GM19043 (cell line): Measurements from ENCODE around the gene ERRFI1.
"Not testable (repeated sequence)": the region's sequence is repeated elsewhere in the genome, so short reads cannot be mapped to it uniquely, and the experiment has no call there.

ENCODE experiments used
- ATAC-seq: cut with Tn5 transposase; IDR thresholded peaks from one replicate; pipeline ENCODE4 v1.9.1; 2021; ENCODE audit warnings: low read depth; ENCODE audit not compliant: unreplicated experiment

Gene ERRFI1

DNA sequence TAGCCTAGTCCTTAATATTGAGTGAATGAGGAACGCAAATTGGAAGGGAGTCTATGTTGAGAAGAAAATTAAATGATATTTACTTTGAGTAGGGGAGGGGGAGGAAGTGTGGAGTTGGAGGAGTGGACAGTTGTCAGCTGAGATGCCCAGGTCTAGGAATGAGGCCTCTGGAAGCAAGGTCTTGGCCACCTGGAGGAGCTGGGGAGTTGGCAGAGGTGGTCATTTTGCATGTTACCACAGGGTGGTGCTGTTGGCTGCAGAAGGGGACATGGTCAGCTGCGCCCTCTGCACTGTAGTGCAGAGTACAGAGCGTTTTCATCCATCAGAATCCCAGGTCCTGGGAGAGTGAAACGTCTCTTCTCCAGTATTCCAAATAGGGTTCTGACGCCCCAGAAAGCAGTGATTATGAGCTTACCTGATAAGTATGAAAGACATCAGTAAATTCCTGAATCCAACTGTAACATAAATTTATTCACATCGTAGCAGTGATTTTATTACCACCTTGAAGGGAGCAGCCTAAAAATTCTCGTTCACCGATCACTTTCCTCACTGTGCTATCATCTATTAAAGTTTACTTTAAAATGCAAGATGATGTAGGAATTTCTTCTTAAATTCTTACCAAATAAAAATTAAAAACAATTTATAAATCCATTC is 50.8 kb downstream of the ERRFI1 start:
- ATAC-seq: no peak

GRCh38 chr1:7973086-7973485 is 53.0 kb downstream of the ERRFI1 start:
- no peak for ATAC-seq

GRCh38 chr1:7972285-7972684 is 53.8 kb downstream of the ERRFI1 start:
- no peak for ATAC-seq

DNA sequence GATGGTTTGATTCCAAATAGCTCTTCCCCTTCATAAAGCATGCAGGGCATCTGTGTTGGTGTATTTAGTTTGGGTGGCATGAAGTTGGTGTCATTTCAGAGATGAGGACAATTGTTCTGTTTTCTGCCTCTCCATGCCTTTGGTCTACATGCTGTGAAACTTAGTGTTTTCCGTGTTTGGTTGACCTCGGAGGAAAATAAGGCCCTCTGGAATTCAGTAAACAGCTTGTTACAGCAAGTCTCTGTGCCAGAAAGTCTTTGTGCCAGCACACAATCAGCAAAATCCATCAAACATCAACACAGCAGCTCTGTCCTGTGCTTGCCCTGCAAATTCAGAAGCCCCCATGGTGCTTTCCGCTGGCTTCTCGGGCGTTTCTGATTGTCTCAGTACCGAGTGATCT is 55.1 kb downstream of the ERRFI1 start:
- ATAC-seq: no peak

GRCh38 chr1:7970246-7970645 is 55.9 kb downstream of the ERRFI1 start:
- ATAC-seq: no peak

DNA sequence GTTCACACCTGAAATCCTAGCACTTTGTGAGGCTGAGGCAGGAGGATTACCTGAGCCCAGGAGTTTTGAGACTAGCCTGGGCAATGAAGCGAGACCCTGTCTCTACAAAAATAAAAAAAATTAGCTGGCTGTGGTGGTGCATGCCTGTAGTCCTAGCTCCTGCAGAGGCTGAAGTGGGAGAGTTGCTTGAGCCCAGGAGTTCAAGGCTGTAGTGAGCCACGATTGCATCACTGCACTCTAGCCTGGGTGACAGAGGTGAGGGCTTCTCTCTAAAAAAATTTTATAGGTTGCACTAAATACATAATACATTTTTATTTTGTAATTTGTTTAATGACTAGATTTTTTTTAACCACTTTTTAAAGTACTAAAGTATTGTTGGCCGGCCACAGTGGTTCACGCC is 58.5 kb downstream of the ERRFI1 start:
- ATAC-seq: no peak

- ATAC-seq: no peak
These were observed 58.9 kb downstream of the ERRFI1 start for GRCh38 chr1:7967196-7967595.

DNA sequence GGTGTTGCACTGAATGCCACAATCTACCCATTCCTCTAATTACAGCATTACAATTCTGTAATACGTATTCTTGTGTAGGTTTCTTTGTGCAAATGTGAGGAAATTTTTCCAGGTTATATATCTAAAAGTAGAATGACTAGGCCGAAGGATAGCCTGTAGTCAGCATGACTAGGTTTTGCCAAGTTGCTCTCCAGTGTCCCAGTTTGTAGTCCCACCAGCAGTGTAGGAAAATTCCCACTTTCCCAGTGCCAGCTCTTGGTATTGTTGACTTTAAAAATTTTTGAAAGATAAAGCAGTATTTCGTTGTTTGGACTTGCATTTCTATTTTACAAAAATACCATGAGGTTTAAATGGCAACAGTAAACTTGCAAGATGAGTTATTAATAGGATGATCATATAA is 61.6 kb downstream of the ERRFI1 start:
- ATAC-seq: no peak

GRCh38 chr1:7963841-7964240 is 62.3 kb downstream of the ERRFI1 start:
- ATAC-seq: not testable (repeated sequence)

GRCh38 chr1:7963378-7963730 is 62.8 kb downstream of the ERRFI1 start:
- ATAC-seq: not testable (repeated sequence)

DNA sequence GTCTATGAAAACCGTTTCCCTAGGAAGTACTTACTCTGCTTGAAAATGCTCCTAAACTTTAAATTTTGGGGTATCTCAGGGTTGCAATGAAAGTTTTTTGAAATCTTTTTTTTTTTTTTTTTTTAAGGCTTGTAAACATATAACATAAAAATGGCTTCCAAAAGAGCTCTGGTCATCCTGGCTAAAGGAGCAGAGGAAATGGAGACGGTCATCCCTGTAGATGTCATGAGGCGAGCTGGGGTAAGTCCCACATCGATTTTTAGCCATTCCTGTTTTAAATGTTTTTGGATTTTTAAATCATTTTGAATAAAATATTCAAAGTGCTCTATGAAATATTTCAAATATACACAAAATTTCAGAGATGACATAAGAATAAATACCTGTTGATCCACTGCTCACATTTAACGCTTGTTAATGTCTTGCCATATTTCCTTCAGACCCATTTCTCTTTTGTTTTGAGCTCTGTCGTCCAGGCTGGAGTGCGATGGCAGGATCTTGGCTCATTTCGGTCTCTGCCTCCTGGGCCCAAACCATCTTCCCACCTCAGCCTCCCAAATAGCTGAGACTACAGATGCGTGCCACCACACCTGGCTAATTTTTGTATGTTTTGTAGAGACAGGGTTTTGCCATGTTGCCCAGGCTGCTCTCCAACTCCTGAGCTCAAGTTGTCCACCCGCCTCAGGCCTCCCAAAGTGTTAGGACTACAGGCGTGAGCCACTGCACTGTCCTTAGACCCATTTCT is 63.3 kb downstream of the ERRFI1 start:
- ATAC-seq: no peak

DNA sequence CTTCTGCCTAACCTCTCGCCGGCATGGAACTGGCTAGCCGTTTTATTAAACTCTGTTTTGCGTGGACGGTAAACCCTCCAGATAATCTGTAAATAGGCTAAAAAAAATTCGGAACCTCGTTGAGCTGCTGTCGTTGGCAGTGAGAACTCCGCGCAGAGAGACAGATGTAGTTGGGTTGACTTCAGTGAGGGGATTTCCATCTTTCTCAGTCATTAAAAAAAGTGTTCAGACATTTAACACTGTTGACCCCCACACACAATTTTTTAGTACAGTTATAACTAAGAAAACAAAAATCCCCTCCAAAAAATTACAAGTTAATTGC is 64.1 kb downstream of the ERRFI1 start:
- ATAC-seq: no peak
